HEK293 (cell line): ENCODE results near the gene GYS2.

Experiments
- CTCF ChIA-PET: fragments of 350-600 bp; formaldehyde crosslinking; extraction: SDS; loops from one replicate; lab custom pipeline; 2021; ENCODE audit warnings: antibody characterized with exemption; lab: Yijun Ruan, JAX
- POLR2A ChIA-PET: fragments of 300-600 bp; formaldehyde crosslinking; extraction: SDS; loops from one replicate; lab custom pipeline; 2020; ENCODE audit warnings: antibody characterized with exemption, inconsistent platforms; lab: Yijun Ruan, JAX
- H3K27ac ChIP-seq: fragments of 200-500 bp; sonication (Bioruptor generic); 2 replicates; pipeline ENCODE4 v1.5.1; 2014; ENCODE audit warnings: low read depth, low read length, control low read depth, inconsistent platforms; ENCODE audit errors: extremely low read depth
- H3K36me3 ChIP-seq, 2 experiments: fragments of 200-500 bp in 1 of 2; sonication (Bioruptor generic) in 1 of 2; 1 replicate in 1 of 2; 2 replicates in 1 of 2; pipeline ENCODE4 v1.5.1; 2014 to 2017; ENCODE audit warnings: inconsistent platforms in 2 of 2, low read length in 2 of 2; ENCODE audit not compliant: control insufficient read depth in 2 of 2, insufficient read depth in 1 of 2
- H3K4me1 ChIP-seq: fragments of 200-500 bp; sonication (Bioruptor generic); 2 replicates; pipeline ENCODE4 v1.5.1; 2014; ENCODE audit warnings: mild to moderate bottlenecking, low read length, inconsistent platforms; ENCODE audit not compliant: control insufficient read depth, insufficient read depth
- H3K4me3 ChIP-seq: 2 replicates; pipeline ENCODE4 v1.5.1; 2011; ENCODE audit warnings: low read depth, mild to moderate bottlenecking, control low read depth, low read length, moderate library complexity
- H3K9me3 ChIP-seq: fragments of 200-500 bp; sonication (Bioruptor generic); 2 replicates; pipeline ENCODE4 v1.5.1; 2014; ENCODE audit warnings: low read depth, low read length, inconsistent platforms; ENCODE audit not compliant: control insufficient read depth, insufficient read depth
- BCL11A ChIP-seq: fragments of 450-650 bp; formaldehyde crosslinking; IDR thresholded peaks from 2 replicates; pipeline ENCODE4 v1.5.1; 2016; ENCODE audit warnings: low read depth, missing biosample characterization, missing genetic modification characterization
- GLIS2 ChIP-seq: fragments of 450-650 bp; formaldehyde crosslinking; IDR thresholded peaks from 2 replicates; pipeline ENCODE4 v1.5.1; 2016; ENCODE audit warnings: missing biosample characterization, missing genetic modification characterization
- MYNN ChIP-seq: fragments of 450-650 bp; formaldehyde crosslinking; IDR thresholded peaks from 2 replicates; pipeline ENCODE4 v1.5.1; 2016; ENCODE audit warnings: missing biosample characterization, missing genetic modification characterization, borderline replicate concordance
- TCF7L2 ChIP-seq: IDR thresholded peaks from 2 replicates; pipeline ENCODE4 v1.6.1; 2011; ENCODE audit warnings: low read depth, mild to moderate bottlenecking, inconsistent platforms, low read length, moderate library complexity, borderline replicate concordance
- ZNF112 ChIP-seq: fragments of 450-650 bp; formaldehyde crosslinking; IDR thresholded peaks from 2 replicates; pipeline ENCODE4 v1.5.0; 2017; ENCODE audit warnings: missing biosample characterization, missing genetic modification characterization
- ZNF16 ChIP-seq: fragments of 450-650 bp; formaldehyde crosslinking; IDR thresholded peaks from 2 replicates; pipeline ENCODE4 v1.5.1; 2016; ENCODE audit warnings: low read depth, missing biosample characterization, missing genetic modification characterization
- ZNF214 ChIP-seq: fragments of 450-650 bp; formaldehyde crosslinking; IDR thresholded peaks from 2 replicates; pipeline ENCODE4 v1.5.1; 2017; ENCODE audit warnings: missing biosample characterization, mild to moderate bottlenecking, missing genetic modification characterization, borderline replicate concordance
- ZNF24 ChIP-seq: fragments of 450-650 bp; formaldehyde crosslinking; IDR thresholded peaks from 2 replicates; pipeline ENCODE4 v1.5.1; 2016; ENCODE audit warnings: missing biosample characterization, missing genetic modification characterization
- ZNF776 ChIP-seq: fragments of 450-650 bp; formaldehyde crosslinking; IDR thresholded peaks from 2 replicates; pipeline ENCODE4 v1.5.0; 2017; ENCODE audit warnings: missing biosample characterization, missing genetic modification characterization, borderline replicate concordance
- ZNF843 ChIP-seq: fragments of 450-650 bp; formaldehyde crosslinking; IDR thresholded peaks from 2 replicates; pipeline ENCODE4 v1.5.1; 2016; ENCODE audit warnings: missing biosample characterization, missing genetic modification characterization
- TF ChIP-seq, protein P1 (sequence below): fragments of 450-650 bp; formaldehyde crosslinking; IDR thresholded peaks from 2 replicates; pipeline ENCODE4 v1.5.1; 2016; ENCODE audit warnings: missing biosample characterization, missing genetic modification characterization
- TF ChIP-seq, protein P2 (sequence below): fragments of 450-650 bp; formaldehyde crosslinking; conservative IDR thresholded peaks from 2 replicates; pipeline ENCODE4 v1.5.1; 2016; ENCODE audit warnings: low read depth, missing biosample characterization, missing genetic modification characterization
- TF ChIP-seq, protein P3 (sequence below): sonication (generic); formaldehyde crosslinking; IDR thresholded peaks from 2 replicates; pipeline ENCODE4 v1.8.1; 2022; ENCODE audit warnings: mild to moderate bottlenecking, moderate library complexity, missing genetic modification reagents
- TF ChIP-seq, protein P4 (sequence below): fragments of 450-650 bp; formaldehyde crosslinking; IDR thresholded peaks from 2 replicates; pipeline ENCODE4 v1.5.1; 2017; ENCODE audit warnings: missing biosample characterization, missing genetic modification characterization
- TF ChIP-seq, protein P5 (sequence below): fragments of 450-650 bp; formaldehyde crosslinking; IDR thresholded peaks from 2 replicates; pipeline ENCODE4 v1.5.1; 2016; ENCODE audit warnings: missing biosample characterization, missing genetic modification characterization
- TF ChIP-seq, protein P6 (sequence below): fragments of 450-650 bp; formaldehyde crosslinking; IDR thresholded peaks from 2 replicates; pipeline ENCODE4 v1.5.1; 2017; ENCODE audit warnings: missing biosample characterization, missing genetic modification characterization
- TF ChIP-seq, protein P7 (sequence below): fragments of 450-650 bp; formaldehyde crosslinking; IDR thresholded peaks from 2 replicates; pipeline ENCODE4 v1.5.1; 2016; ENCODE audit warnings: missing biosample characterization, missing genetic modification characterization
- TF ChIP-seq, protein P8 (sequence below): fragments of 450-650 bp; formaldehyde crosslinking; IDR thresholded peaks from 2 replicates; pipeline ENCODE4 v1.5.1; 2016; ENCODE audit warnings: missing biosample characterization, missing genetic modification characterization

The GYS2 gene

DNA sequence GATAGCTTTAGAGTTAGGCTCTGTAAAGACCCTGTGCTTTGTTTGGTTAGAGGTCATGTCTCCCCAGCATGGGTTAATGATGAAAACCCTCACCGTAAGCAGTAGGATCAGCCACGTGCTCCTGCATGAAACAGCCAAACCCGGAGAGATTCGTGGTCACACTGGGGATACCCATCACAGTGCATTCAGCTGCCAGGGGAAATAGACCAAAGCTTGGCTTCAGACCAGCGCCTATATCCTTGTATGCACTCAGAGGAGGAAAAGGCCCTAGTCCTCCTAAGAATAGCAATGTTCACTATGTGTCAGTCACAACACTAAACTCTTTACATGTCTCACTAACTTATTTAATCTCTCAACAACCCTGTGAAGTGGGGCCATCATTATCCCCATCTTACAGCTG lies 62.2 kb downstream of the GYS2 start (continued):
- TF ChIP-seq, protein P1, sequence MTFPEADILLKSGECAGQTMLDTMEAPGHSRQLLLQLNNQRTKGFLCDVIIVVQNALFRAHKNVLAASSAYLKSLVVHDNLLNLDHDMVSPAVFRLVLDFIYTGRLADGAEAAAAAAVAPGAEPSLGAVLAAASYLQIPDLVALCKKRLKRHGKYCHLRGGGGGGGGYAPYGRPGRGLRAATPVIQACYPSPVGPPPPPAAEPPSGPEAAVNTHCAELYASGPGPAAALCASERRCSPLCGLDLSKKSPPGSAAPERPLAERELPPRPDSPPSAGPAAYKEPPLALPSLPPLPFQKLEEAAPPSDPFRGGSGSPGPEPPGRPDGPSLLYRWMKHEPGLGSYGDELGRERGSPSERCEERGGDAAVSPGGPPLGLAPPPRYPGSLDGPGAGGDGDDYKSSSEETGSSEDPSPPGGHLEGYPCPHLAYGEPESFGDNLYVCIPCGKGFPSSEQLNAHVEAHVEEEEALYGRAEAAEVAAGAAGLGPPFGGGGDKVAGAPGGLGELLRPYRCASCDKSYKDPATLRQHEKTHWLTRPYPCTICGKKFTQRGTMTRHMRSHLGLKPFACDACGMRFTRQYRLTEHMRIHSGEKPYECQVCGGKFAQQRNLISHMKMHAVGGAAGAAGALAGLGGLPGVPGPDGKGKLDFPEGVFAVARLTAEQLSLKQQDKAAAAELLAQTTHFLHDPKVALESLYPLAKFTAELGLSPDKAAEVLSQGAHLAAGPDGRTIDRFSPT (tag by site-specific recombination): no peak
- TF ChIP-seq, protein P2, sequence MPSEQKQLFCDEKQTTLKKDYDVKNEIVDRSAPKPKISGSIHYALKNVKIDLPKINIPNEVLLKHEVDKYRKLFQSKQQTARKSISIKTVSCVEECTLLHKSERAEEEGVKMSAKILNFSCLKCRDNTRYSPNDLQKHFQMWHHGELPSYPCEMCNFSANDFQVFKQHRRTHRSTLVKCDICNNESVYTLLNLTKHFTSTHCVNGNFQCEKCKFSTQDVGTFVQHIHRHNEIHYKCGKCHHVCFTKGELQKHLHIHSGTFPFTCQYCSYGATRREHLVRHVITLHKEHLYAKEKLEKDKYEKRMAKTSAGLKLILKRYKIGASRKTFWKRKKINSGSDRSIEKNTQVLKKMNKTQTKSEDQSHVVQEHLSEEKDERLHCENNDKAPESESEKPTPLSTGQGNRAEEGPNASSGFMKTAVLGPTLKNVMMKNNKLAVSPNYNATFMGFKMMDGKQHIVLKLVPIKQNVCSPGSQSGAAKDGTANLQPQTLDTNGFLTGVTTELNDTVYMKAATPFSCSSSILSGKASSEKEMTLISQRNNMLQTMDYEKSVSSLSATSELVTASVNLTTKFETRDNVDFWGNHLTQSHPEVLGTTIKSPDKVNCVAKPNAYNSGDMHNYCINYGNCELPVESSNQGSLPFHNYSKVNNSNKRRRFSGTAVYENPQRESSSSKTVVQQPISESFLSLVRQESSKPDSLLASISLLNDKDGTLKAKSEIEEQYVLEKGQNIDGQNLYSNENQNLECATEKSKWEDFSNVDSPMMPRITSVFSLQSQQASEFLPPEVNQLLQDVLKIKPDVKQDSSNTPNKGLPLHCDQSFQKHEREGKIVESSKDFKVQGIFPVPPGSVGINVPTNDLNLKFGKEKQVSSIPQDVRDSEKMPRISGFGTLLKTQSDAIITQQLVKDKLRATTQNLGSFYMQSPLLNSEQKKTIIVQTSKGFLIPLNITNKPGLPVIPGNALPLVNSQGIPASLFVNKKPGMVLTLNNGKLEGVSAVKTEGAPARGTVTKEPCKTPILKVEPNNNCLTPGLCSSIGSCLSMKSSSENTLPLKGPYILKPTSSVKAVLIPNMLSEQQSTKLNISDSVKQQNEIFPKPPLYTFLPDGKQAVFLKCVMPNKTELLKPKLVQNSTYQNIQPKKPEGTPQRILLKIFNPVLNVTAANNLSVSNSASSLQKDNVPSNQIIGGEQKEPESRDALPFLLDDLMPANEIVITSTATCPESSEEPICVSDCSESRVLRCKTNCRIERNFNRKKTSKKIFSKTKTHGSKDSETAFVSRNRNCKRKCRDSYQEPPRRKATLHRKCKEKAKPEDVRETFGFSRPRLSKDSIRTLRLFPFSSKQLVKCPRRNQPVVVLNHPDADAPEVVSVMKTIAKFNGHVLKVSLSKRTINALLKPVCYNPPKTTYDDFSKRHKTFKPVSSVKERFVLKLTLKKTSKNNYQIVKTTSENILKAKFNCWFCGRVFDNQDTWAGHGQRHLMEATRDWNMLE (tag by site-specific recombination): no peak
- no peak for TF ChIP-seq ZNF214 (tag by site-specific recombination)
- TF ChIP-seq, protein P3, sequence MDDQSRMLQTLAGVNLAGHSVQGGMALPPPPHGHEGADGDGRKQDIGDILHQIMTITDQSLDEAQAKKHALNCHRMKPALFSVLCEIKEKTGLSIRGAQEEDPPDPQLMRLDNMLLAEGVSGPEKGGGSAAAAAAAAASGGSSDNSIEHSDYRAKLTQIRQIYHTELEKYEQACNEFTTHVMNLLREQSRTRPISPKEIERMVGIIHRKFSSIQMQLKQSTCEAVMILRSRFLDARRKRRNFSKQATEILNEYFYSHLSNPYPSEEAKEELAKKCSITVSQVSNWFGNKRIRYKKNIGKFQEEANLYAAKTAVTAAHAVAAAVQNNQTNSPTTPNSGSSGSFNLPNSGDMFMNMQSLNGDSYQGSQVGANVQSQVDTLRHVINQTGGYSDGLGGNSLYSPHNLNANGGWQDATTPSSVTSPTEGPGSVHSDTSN (CRISPR knock-in tag): no peak
- TF ChIP-seq, protein P4, sequence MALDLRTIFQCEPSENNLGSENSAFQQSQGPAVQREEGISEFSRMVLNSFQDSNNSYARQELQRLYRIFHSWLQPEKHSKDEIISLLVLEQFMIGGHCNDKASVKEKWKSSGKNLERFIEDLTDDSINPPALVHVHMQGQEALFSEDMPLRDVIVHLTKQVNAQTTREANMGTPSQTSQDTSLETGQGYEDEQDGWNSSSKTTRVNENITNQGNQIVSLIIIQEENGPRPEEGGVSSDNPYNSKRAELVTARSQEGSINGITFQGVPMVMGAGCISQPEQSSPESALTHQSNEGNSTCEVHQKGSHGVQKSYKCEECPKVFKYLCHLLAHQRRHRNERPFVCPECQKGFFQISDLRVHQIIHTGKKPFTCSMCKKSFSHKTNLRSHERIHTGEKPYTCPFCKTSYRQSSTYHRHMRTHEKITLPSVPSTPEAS (tag by site-specific recombination): no peak

DNA sequence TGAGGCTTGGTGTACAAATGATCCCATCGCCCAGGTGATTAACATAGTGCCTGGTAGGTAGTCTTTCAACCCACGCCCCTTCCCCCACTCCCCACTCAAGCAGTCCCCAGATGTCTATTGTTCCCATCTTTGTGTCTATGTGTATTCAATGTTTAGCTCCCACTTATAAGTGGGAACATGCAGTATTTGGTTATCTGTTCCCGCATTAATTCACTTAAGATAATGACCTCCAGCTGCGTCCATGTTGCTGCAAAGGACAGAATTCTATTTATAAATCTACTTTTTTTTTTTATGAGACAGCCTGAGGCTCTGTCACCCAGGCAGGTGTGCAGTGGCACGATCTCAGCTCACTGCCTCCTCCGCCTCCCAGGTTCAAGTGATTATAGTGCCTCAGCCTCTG lies 62.9 kb downstream of the GYS2 start:
- Histone ChIP-seq H3K4me3 (no peak overlapping the region), H3K4me1 (peaks cover 3% of the 10 kb centered on the region; the same call in 1 of the 2 replicates), H3K36me3 (no peaks in the 10 kb centered on the region), H3K9me3 (no peaks in the 10 kb centered on the region), H3K27ac (no peak overlapping the region)
- ChIA-PET CTCF (interaction anchor here (0.7 to 1.2 kb wide), 2 partner anchors 20 to 1127 kb away, joined by 3 read pairs; no protein-coding TSS in a partner anchor), POLR2A (no interaction called here)
- TF ChIP-seq ZNF16 (tag by site-specific recombination) (no peak), GLIS2 (tag by site-specific recombination) (no peak), TCF7L2 (no peak), ZNF112 (no peak), ZNF776 (tag by site-specific recombination) (no peak), ZNF24 (tag by site-specific recombination) (no peak), ZNF843 (tag by site-specific recombination) (no peak), MYNN (no peak), BCL11A (tag by site-specific recombination) (no peak)
- TF ChIP-seq, protein P5, sequence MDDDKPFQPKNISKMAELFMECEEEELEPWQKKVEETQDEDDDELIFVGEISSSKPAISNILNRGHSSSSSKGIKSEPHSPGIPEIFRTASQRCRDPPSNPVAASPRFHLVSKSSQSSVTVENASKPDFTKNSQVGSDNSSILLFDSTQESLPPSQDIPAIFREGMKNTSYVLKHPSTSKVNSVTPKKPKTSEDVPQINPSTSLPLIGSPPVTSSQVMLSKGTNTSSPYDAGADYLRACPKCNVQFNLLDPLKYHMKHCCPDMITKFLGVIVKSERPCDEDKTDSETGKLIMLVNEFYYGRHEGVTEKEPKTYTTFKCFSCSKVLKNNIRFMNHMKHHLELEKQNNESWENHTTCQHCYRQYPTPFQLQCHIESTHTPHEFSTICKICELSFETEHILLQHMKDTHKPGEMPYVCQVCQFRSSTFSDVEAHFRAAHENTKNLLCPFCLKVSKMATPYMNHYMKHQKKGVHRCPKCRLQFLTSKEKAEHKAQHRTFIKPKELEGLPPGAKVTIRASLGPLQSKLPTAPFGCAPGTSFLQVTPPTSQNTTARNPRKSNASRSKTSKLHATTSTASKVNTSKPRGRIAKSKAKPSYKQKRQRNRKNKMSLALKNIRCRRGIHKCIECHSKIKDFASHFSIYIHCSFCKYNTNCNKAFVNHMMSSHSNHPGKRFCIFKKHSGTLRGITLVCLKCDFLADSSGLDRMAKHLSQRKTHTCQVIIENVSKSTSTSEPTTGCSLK (tag by site-specific recombination): no peak
- TF ChIP-seq, protein P6, sequence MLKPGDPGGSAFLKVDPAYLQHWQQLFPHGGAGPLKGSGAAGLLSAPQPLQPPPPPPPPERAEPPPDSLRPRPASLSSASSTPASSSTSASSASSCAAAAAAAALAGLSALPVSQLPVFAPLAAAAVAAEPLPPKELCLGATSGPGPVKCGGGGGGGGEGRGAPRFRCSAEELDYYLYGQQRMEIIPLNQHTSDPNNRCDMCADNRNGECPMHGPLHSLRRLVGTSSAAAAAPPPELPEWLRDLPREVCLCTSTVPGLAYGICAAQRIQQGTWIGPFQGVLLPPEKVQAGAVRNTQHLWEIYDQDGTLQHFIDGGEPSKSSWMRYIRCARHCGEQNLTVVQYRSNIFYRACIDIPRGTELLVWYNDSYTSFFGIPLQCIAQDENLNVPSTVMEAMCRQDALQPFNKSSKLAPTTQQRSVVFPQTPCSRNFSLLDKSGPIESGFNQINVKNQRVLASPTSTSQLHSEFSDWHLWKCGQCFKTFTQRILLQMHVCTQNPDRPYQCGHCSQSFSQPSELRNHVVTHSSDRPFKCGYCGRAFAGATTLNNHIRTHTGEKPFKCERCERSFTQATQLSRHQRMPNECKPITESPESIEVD (tag by site-specific recombination): no peak
- TF ChIP-seq, protein P7, sequence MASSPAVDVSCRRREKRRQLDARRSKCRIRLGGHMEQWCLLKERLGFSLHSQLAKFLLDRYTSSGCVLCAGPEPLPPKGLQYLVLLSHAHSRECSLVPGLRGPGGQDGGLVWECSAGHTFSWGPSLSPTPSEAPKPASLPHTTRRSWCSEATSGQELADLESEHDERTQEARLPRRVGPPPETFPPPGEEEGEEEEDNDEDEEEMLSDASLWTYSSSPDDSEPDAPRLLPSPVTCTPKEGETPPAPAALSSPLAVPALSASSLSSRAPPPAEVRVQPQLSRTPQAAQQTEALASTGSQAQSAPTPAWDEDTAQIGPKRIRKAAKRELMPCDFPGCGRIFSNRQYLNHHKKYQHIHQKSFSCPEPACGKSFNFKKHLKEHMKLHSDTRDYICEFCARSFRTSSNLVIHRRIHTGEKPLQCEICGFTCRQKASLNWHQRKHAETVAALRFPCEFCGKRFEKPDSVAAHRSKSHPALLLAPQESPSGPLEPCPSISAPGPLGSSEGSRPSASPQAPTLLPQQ: no peak
- TF ChIP-seq, protein P8, sequence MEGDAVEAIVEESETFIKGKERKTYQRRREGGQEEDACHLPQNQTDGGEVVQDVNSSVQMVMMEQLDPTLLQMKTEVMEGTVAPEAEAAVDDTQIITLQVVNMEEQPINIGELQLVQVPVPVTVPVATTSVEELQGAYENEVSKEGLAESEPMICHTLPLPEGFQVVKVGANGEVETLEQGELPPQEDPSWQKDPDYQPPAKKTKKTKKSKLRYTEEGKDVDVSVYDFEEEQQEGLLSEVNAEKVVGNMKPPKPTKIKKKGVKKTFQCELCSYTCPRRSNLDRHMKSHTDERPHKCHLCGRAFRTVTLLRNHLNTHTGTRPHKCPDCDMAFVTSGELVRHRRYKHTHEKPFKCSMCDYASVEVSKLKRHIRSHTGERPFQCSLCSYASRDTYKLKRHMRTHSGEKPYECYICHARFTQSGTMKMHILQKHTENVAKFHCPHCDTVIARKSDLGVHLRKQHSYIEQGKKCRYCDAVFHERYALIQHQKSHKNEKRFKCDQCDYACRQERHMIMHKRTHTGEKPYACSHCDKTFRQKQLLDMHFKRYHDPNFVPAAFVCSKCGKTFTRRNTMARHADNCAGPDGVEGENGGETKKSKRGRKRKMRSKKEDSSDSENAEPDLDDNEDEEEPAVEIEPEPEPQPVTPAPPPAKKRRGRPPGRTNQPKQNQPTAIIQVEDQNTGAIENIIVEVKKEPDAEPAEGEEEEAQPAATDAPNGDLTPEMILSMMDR (tag by site-specific recombination): no peak
